Calu3 (cell line): ENCODE data around the gene ALK. TPM values are rescaled to one million over a fixed set of nuclear protein-coding genes. Genes with fewer than 3 reads are reported as not detected.

Source experiments
- BruUV-seq: library from RNA; stranded (reverse); fragments of 400-500 nt; replicated peaks from 2 replicates; lab custom pipeline; 2021; lab: Mats Ljungman, UMichigan
- CTCF ChIA-PET: fragments of 300-600 bp; sonication (Branson Sonifier 250); formaldehyde crosslinking; loops from one replicate; lab custom pipeline; 2022; ENCODE audit warnings: antibody characterized with exemption; lab: Charles Lee
- DNase-seq: peaks from one replicate; pipeline ENCODE4 v3.0.0; 2022
- H3K27ac Mint-ChIP-seq: one replicate; pipeline ENCODE4 v1.8.0; 2022; ENCODE audit warnings: mixed read lengths; ENCODE audit not compliant: unreplicated experiment
- H3K27me3 Mint-ChIP-seq: one replicate; pipeline ENCODE4 v1.8.0; 2022; ENCODE audit warnings: mixed read lengths; ENCODE audit not compliant: unreplicated experiment
- H3K36me3 Mint-ChIP-seq: one replicate; pipeline ENCODE4 v1.8.0; 2022; ENCODE audit warnings: mild to moderate bottlenecking, moderate library complexity, mixed read lengths; ENCODE audit not compliant: insufficient read depth, unreplicated experiment
- H3K4me1 Mint-ChIP-seq: one replicate; pipeline ENCODE4 v1.8.0; 2022; ENCODE audit warnings: mild to moderate bottlenecking, low read depth, mixed read lengths; ENCODE audit not compliant: unreplicated experiment
- H3K4me3 Mint-ChIP-seq: one replicate; pipeline ENCODE4 v1.8.0; 2022; ENCODE audit warnings: mild to moderate bottlenecking, low read depth, moderate library complexity, mixed read lengths; ENCODE audit not compliant: unreplicated experiment
- H3K9me3 Mint-ChIP-seq: one replicate; pipeline ENCODE4 v1.8.0; 2022; ENCODE audit warnings: low read depth, mixed read lengths; ENCODE audit not compliant: unreplicated experiment
- CTCF ChIP-seq: fragments of 200-600 bp; IDR thresholded peaks from one replicate; pipeline ENCODE4 v1.8.0; 2022; ENCODE audit warnings: antibody characterized with exemption; ENCODE audit not compliant: unreplicated experiment
- intact Hi-C: fragments of 100-400 bp; cut with micrococcal nuclease; formaldehyde crosslinking; loops from one replicate; pipeline ENCODE4 v1.10.0; 2022; ENCODE audit not compliant: unreplicated experiment
- total RNA-seq: library from RNA; stranded (reverse); gene quantifications from 2 replicates; pipeline ENCODE4 v1.2.3, GENCODE V29; 2022

The ALK gene
- total RNA-seq, 1 experiment from 2014 or later, result not detected

- Mint-ChIP-seq H3K27ac (no peak overlapping the region), H3K27me3 (peaks cover 59% of the 10 kb centered on the region), H3K36me3 (no peaks in the 10 kb centered on the region), H3K9me3 (peaks cover 3% of the 10 kb centered on the region), H3K4me1 (no peaks in the 10 kb centered on the region), H3K4me3 (no peak overlapping the region)
- BruUV-seq, result no TSS peak
- no peak for DNase-seq
- no peak for TF ChIP-seq CTCF
- CTCF ChIA-PET, result interaction anchor here (0.6 kb wide), 1 partner anchor 130 kb away, joined by 4 read pairs; no protein-coding TSS in a partner anchor
- intact Hi-C loops, result no loop called here
Measured at GRCh38 chr2:29601872-29602271, 319.5 kb downstream of the ALK start.

- no peak for DNase-seq
- Mint-ChIP-seq H3K27me3 (peaks cover 62% of the 10 kb centered on the region), H3K4me3 (no peak overlapping the region), H3K4me1 (no peaks in the 10 kb centered on the region), H3K36me3 (no peaks in the 10 kb centered on the region), H3K9me3 (peaks cover 3% of the 10 kb centered on the region), H3K27ac (no peak overlapping the region)
- CTCF ChIA-PET, result interaction anchor here (0.6 kb wide), 1 partner anchor 131 kb away, joined by 4 read pairs; no protein-coding TSS in a partner anchor
- intact Hi-C loops, result no loop called here
- TF ChIP-seq CTCF, result no peak
- BruUV-seq, result no TSS peak
Measured at GRCh38 chr2:29601321-29601720, 320.1 kb downstream of the ALK start.

- H3K4me1 Mint-ChIP-seq, result no peaks in the 10 kb centered on the region
- no peak for DNase-seq
- TF ChIP-seq CTCF, result no peak
- peaks cover 76% of the 10 kb centered on the region for H3K27me3 Mint-ChIP-seq
- no TSS peak for BruUV-seq
- CTCF ChIA-PET, result no interaction called here
- peaks cover 3% of the 10 kb centered on the region for H3K9me3 Mint-ChIP-seq
- H3K27ac Mint-ChIP-seq, result no peak overlapping the region
- no peaks in the 10 kb centered on the region for H3K36me3 Mint-ChIP-seq
- intact Hi-C loops, result no loop called here
- no peak overlapping the region for H3K4me3 Mint-ChIP-seq
Measured at GRCh38 chr2:29599946-29600345, 321.4 kb downstream of the ALK start.

GRCh38 chr2:29598978-29599377 lies 322.4 kb downstream of the ALK start:
- Mint-ChIP-seq H3K27ac (no peak overlapping the region), H3K9me3 (peaks cover 3% of the 10 kb centered on the region), H3K36me3 (no peaks in the 10 kb centered on the region), H3K4me3 (no peak overlapping the region), H3K4me1 (no peaks in the 10 kb centered on the region), H3K27me3 (peaks cover 76% of the 10 kb centered on the region)
- intact Hi-C loops, result no loop called here
- no peak for TF ChIP-seq CTCF
- CTCF ChIA-PET, result interaction anchor here (0.5 kb wide), 1 partner anchor 310 kb away, joined by 4 read pairs; no protein-coding TSS in a partner anchor
- BruUV-seq, result no TSS peak
- no peak for DNase-seq
